ENCODE data around the gene ZSWIM3. TPM values are rescaled to one million over a fixed set of nuclear protein-coding genes. Genes with fewer than 3 reads are reported as not detected.
"Not testable (repeated sequence)": the region's sequence is repeated elsewhere in the genome, so short reads cannot be mapped to it uniquely, and the experiment has no call there.

ZSWIM3 gene
- total RNA-seq, 1 donor from 2014 or later, result 11.9 TPM

DNA sequence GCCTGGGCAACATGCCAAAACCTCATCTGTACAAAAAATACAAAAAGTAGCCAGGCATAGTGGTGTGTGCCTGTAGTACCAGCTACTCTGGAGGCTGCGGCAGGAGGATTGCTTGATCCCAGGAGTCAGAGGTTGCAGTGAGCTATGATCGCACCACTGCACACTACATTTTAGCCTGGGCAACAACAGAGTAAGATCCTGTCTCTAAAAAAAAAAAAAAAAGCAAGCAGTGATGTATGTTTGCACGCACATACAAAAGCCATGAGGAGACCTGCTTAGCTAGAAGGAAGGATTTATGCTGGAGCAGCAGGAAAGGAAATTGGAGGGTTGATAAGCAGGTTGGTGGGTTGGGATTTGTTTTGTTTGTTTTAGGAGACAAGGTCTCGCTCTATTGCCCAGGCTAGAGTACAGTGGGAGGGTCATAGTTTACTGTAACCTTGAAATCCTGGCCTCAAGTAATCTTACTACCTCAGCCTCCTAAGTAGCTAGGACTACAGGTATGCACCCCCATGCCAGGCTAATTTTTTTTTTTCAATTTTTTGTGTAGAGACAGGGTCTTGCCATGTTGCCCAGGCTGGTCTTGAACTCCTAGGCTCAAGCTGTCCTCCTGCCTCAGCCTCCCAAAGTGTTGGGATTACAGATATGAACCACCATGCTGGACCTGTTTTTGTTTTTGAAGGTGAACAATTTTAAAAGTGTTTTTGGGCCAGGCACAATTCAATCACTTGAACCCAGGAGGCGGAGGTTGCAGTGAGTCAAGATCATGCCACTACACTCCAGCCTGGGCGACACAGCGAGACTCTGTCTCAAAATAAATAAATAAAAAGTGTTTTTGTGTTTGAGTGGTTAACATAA is 4.0 kb downstream of the ZSWIM3 start:
- peak; percentile 69 for DNase-seq

DNA sequence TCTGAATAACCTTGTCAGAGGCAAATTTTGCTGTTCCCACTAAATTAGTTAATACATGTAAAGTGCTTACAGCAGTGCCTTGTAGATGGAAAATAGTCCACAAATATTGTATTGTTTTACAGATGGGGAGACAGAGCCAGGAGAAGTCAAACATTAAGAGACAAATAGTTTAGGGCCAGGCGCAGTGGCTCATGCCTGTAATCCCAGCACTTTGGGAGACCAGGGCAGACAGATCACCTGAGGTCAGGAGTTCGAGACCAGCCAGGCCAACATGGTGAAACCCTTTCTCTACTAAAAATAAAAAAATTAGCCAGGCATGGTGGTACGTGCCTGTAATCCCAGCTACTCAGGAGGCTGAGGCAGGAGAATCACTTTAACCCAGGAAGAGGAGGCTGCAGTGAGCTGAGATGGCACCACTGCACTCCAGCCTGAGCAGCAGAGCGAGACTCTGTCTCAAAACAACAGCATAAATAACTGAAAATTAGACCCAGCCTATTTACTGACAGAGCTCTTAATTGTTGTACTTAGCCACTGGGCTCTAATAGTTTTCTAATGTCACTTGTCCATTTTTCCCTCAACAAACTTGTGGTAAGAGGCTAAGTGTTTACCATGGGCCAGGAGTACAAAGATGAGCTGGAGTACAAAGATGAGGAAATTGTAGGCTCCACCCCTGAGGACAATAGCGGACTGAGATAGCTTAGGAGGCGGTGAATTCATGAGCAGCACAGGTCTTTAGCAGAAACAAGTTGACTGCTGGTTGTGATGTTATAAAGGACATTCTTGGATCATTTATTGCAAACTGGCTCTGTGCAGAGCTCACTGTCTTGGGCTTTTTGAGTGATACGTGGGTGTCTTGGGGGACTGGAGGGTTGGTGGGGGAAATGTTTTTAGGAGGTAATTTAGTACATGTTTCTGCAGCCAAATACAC is 6.4 kb downstream of the ZSWIM3 start:
- DNase-seq, result no peak

DNA sequence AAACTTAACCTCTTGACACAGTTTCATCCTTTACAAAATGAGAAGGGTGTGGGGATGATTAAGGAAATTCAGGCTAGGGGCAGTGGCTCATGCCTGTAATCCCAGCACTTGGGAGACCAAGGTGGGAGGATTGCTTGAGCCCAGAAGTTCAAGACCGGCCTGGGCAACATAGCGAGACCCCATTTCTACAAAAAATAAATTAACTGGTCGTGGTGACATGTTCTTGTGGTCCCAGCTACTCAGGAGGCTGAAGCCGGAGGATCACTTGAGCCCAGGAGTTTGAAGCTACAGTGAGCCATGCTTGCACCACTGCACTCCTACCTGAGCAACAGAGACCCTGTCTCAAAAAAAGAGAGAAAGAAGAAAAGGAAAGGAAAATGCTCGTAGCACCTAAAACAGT is 9.0 kb downstream of the ZSWIM3 start:
- no peak for DNase-seq

DNA sequence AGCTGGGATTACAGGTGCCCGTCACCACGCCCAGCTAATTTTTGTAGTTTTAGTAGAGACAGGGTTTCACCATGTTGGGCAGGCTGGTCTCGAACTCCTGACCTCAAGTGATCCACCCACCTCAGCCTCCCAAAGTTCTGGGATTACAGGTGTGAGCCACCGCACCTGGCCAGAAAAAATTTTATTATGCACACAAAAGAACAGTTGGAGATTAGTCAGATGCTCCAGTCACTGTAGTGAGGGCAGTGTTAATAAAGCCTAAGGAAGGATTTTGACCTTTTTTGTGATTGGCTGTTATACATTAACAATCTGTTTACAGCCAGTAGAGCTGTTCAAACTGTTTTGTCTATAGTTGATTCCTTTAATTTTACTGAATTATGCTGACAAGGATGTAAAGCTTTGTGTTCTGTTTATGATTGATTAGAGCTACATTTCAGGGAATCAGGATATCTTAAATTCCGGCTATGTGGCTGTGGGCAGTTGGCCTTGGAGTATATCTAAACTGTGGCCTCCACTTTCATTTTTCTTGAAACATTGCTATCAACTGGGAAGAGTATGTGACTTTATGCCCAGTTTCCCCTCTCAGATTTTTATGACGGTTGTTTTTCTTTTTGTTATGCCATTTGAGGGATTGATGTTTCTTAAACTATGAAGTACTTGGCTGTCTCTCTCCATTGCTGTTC is 9.9 kb downstream of the ZSWIM3 start:
- DNase-seq, result no peak

DNA sequence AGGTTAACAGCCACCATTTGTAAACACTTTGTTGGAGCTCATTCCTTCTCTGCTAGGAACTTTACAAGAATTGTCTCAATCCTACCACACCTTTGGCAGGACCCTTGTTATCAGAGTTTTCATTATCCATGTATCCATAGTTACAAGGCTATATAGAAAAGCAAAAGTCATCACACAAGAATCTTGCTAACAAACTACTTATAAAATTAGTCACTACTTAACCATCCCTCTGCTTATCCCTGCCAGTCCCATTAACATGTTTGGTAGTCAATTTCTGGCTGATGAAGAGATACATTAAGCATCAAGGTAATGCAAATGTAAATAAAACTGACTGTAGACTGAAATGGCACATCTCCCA is 10.4 kb downstream of the ZSWIM3 start:
- DNase-seq, result no peak

DNA sequence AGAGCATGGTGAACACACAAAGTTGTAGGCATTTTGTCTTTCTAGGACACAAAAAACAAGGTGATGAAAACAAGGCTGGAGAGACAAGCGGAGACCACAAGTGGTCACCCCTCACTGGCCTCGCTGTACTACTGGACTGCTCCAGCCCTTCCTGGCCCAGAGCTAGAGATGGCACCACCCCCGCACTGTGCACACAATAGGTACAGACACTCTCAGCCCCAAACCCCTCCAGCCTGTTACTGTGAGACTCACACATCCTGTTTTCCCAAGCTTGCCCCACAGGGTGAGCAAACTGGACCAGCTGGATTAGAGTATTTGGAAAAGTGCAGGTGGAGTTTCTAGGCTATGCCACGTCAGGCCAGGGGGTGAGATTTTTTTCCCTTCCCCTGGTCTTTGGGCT is 15.2 kb downstream of the ZSWIM3 start:
- DNase-seq, result no peak

DNA sequence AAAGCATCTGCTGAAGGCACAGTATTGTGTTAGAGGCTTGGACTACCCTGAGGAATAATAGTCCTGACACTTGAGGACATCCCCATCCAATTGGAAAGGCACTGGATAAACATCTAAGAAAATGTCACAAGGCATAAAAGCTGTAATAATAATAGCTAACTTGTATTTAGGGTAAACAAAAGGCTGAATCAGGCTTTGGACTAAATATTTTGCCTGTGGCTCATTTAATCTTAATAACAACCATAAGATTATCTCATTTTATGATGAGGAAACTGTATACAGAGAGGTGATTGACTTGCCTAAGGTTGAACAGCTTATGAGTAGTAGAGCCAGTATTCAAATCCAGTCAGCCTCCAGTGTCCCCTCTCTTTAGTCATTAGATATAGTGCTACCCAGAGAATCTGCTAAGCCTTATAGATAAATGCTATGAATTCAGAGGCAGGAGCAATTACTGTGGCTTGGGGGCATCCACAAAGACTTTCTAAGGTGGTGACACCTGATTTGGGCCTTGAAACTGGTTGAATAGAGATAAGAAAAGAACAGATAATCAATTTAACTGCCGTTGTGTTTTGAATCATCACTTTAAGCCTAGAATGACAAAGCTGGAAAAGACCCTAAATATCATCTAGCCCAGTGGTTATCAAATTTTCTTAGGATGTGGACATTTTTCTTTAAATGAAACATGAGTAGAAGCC is 16.1 kb downstream of the ZSWIM3 start:
- no peak for DNase-seq

DNA sequence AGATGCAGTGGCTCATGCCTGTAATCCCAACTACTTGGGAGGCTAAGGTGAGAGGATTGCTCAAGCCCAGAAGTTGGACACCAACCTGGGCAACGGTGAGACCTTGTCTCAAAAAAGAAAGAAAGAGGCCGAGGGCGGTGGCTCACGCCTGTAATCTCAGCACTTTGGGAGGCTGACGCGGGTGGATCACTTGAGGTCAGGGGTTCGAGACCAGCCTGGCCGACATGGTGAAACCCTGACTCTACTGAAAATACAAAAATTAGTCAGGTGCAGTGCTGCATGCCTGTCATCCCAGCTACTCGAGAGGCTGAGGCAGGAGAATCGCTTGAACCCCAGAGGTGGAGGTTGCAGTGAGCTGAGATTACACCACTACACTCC is 16.7 kb downstream of the ZSWIM3 start:
- DNase-seq, result not testable (repeated sequence)

DNA sequence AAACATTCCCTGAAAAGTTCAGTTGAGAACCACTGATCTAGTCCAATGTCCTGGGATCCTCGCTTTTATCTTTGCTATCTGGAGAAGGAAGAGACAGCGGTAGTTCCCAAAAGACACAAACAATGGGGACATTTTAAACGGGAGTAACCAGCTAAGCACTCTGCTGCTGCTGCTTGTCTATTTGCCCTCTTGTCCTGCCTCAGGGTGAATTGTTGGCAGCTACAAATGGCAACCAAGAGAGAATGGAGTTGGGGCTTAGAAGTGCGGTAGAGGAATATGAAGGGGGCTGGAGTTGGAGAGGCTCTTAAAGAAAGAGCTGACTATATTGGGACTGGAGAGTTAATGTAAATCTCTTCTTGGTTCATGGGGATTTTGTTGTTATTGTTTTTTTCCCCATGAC is 17.2 kb downstream of the ZSWIM3 start:
- DNase-seq, result no peak

DNA sequence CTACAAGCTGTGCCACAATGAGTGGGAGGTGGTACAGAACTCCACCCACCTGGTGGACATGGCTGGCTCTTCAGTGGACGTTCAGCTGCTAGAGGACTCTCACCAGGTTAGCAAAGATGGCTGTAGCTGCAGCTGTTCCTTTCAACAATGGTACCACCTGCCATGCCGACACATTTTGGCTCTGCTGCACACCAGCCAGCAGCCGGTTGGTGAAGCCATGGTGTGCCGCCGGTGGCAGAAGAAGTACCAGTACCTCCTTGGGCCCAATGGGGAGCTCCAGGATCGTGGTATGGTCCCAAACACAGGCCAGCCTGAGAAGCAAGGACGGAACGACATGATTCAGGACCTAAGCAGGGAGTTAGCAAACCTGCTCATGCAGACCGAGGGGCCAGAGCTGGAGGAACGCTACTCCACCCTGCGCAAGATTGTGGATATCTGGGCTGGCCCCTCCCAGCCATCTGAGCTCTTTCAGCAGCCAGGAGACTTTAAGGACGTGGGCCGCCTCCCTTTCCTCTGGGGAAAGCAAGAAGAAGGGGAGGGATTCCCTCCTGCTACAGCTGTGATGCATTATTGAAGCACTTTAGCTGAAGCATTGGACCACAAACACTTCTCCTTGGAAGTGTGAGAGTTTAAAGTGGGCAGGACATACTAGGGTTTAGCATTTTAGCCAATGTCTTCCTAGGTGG is 20.8 kb downstream of the ZSWIM3 start:
- DNase-seq, result no peak

DNA sequence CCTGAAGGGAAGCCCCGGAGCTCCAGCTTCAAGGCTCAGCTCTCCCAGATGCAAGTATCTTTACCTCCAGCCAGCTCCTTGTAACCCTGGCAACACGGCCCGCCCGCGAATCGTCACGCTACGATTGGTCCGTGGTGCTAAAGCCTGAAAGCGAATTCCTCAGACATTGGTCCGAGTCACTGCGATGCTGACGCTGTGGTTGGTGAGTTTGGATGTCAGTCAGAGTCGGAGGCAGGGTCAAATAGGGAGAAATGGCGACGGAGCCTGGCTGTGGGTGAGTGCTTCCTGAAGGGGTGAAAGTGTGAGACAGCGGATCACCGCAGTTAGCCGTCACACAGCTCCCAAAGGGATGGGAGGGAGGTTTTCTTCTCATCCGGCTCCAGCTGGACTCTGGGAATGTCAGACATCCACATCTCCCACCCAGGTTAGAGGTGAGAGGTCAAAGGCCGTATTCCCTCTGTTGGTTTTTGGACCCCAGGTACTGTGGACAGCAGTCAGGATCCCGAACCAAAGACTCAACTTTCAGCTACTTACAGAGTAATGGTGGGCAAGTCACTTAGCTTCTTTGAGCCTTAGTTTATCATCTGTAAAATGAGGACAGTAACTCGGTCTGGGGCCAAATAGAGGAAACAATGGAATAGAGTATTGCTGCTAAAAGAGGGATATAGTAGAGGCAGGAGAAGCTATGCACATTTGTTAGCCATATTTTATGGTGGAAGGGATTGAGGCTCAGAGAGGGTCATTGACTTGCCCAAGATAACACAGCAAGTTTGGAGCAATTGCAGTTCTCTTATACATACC is 23.8 kb downstream of the ZSWIM3 start, which contains the start of gene ZSWIM1:
TSS of gene ZSWIM1 (plus strand) at position 240 of the 801 bp plus-strand sequence. CDS start 1,366 bp downstream, outside the sequence.
- DNase-seq, result peak; percentile 100

DNA sequence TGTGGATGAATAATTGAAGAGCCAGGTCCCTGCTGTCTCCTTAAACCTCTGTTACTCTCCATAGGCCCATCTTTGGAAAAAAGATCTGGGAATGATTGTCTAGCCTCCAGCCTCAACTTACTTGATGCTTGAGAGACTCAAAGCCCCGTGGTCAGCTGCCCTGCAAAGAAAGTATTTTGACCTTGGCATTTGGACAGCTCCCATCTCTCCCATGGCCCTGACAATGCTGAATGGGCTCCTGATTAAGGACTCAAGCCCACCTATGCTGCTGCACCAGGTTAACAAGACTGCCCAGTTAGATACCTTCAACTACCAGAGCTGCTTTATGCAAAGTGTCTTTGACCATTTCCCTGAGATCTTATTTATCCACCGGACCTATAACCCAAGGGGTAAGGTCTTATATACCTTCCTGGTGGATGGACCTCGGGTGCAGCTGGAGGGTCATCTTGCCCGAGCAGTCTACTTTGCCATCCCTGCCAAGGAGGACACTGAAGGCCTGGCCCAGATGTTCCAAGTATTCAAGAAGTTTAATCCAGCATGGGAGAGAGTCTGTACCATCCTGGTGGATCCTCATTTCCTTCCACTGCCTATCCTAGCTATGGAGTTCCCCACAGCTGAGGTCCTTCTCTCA is 25.2 kb downstream of the ZSWIM3 start:
- DNase-seq, result no peak

DNA sequence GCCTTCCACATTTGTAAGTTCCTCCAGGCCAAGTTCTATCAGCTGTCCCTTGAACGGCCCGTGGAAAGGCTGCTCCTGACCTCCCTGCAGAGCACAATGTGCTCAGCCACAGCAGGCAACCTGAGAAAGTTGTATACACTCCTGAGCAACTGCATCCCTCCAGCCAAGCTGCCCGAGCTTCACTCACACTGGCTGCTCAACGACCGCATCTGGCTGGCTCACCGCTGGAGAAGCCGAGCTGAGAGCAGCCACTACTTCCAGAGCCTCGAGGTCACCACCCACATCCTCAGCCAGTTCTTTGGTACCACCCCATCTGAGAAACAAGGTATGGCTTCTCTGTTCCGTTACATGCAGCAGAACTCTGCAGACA is 25.7 kb downstream of the ZSWIM3 start:
- no peak for DNase-seq

DNA sequence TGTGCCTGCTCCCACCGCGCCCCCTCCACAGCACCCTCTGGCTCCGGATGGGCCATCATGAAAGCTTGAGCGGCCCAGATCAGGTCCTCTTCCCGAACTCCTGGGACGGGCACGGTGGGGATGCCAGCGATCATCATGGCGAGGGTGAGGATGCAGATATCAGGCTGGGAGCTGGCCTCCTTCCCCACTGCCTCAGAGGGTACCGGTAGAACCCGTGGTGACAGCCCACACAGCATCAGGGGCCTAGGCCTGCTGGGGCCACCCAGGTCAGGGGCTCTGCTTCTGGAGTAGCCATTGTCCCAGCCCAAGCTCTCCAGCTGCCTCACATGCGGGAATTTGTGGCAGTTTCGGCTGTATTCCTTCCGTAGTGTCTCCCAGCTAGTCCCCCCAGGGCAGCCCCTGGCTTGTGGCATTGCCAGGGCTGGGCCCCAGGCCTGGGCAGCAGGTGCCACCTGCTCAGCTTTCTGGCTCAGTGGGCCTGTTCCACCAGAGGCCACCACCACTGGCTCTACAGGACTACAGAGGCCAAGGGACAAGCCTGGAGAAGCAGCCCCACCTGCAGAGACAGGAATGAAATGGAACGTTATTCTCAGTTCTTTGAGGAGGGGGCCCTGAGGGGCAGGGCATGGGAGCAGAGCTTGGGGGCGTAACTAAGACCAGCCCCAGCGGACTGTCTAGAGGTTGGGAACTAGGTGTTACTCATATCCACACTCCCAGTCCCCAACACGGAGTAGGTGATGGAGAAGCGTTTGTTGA is 29.4 kb downstream of the ZSWIM3 start:
- no peak for DNase-seq

DNA sequence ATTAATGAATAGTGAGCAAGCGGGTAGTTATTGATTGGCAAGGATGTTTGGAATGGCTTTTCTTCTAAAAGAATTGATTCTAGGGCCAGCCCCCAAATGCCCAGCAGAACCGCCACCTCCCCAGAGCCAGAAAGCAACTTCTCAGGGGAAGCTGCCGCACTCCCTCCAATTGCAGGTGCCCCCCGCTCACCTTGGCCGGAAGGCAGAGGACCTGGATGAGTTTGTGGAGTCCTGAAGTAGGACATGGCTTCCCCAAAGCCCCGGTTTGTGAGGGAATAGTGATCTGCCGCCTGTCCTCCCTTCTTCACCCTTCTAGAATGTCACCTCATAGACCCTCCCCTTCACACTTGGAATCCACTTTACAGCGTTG is 29.9 kb downstream of the ZSWIM3 start, which contains the start of gene SPATA25:
TSS of gene SPATA25 (minus strand) at position 277 of the 370 bp plus-strand sequence. CDS start at position 245, 32 bp downstream.
- DNase-seq, result no peak

DNA sequence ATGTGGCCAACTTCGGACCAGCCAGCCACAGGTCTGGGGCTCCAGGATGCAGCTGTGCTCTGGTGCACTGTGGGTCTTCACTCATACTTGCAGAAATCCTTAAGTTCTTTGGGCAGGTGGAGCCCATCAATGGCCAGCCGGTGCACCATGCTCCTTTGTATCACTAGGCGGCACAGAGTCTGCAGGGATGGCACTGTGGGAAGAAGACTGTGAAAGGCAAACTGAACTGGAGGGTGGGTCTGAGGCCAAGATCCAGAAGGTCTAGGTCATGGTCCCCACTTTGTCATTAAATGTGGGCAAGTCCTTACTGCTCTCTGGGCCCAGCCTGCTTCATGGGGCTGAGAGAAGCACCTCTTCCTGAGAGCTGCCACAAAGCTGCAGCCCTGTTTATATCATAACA is 31.3 kb downstream of the ZSWIM3 start:
- no peak for DNase-seq

DNA sequence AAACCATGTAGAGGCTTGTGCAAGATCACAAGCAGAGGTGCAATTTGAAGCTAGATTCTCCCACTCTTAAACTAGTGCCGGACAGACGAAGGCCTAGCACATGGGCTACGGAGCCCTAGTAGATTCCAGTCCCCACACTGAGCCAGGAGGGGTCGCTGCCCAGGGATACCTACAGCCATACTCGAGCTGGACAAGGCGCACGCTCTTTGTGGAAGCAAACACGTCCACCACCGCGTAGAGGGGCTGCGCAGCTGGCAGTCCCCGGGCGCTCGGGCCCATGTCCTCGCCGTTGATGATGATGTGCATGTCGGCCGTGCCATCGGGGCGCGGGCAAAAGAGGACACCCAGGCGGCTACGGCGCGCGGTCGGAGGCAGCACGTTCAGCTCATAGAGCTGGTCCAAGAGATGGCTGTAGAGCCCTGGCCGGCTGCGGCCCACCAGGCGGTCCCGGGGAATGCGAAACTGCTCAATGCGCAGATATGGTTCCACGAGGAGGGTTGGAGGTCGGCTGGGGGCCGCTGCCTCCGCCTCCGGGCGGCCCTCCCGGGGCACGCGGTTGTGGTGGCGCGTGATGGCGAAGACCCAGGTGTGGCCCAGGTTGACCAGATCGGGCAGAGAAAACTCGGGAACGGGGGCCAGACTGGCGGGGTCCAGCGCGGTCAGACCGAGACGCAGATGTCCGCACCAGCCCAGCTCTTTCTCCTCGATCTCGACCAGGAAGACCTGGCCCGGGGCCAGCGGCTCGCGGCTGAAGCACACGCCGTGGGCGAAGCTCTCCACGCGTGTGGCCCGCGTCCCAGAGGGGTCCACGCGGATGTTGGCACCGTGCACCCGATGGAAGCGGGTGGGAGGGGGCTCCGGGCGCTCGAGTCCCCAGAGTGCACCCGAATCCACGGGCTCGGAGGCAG is 32.9 kb downstream of the ZSWIM3 start:
- DNase-seq, result peak; percentile 95

Measured in dermis blood vessel endothelial cell (primary cell).